Measurements from ENCODE around the gene NUP210.

Gene NUP210

GRCh38 chr3:13317596-13318320 is 102.4 kb downstream of the NUP210 start:
- Histone ChIP-seq H3K27me3 (ENCODE audit: insufficient read depth, low read depth, severe bottlenecking) (no peaks in the 10 kb centered on the region), H3K9me3 (ENCODE audit: severe bottlenecking) (no peaks in the 10 kb centered on the region), H3K27ac (no peak overlapping the region), H3K36me3 (peaks cover 78% of the 10 kb centered on the region), H3K4me3 (ENCODE audit: low read depth, low read length) (no peak overlapping the region)
- DNase-seq, result no peak
- TF ChIP-seq, protein P1, sequence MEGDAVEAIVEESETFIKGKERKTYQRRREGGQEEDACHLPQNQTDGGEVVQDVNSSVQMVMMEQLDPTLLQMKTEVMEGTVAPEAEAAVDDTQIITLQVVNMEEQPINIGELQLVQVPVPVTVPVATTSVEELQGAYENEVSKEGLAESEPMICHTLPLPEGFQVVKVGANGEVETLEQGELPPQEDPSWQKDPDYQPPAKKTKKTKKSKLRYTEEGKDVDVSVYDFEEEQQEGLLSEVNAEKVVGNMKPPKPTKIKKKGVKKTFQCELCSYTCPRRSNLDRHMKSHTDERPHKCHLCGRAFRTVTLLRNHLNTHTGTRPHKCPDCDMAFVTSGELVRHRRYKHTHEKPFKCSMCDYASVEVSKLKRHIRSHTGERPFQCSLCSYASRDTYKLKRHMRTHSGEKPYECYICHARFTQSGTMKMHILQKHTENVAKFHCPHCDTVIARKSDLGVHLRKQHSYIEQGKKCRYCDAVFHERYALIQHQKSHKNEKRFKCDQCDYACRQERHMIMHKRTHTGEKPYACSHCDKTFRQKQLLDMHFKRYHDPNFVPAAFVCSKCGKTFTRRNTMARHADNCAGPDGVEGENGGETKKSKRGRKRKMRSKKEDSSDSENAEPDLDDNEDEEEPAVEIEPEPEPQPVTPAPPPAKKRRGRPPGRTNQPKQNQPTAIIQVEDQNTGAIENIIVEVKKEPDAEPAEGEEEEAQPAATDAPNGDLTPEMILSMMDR (IDR thresholded peaks at IDR 0.05; ENCODE audit: low read depth, low read length), result no peak

DNA sequence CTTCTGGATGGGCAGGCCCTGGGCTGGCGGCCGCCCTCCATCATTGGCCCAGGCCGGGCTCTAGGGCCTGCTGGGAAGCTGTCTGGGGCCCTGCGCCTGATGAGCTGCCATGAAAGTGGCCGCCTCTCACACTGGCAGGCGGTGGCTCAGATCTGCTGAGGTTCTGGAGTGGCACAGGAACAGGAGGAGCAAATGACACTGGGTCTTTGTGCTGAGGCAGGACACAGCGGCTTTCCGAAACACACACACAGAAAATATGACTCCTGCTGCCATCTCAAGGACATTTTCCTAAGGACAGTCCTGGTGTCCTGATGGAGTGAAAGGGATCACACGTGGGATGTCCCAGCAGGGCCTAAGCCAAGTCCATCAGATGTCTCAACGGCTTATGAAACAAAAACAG is 103.5 kb downstream of the NUP210 start:
- Histone ChIP-seq H3K36me3 (peaks cover 67% of the 10 kb centered on the region), H3K9me3 (ENCODE audit: severe bottlenecking) (no peaks in the 10 kb centered on the region)
- TF ChIP-seq, protein P1 (IDR thresholded peaks at IDR 0.05; ENCODE audit: low read depth, low read length), result no peak

DNA sequence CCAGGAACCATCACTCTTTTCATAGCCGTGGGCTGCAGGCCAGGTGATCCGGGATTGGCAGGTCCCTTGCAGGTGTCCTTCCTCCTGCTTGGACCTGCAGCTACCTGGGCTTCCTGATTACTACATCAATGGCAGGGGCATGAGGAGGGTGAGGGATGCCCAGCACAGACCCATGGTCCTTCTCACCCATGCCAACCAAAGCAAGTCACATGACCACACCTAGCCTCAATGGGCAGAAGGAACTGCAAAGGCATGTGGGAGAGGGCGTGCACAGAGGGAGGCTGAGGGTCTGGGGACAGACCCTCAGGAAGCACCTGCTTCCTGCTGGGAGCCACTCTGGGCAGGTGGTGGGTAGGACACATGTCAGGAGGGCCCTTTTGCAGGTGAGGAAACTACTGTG is 105.2 kb downstream of the NUP210 start:
- DNase-seq, result no peak
- TF ChIP-seq, protein P1 (IDR thresholded peaks at IDR 0.05; ENCODE audit: low read depth, low read length), result no peak
- Histone ChIP-seq H3K27me3 (ENCODE audit: insufficient read depth, low read depth, severe bottlenecking) (no peaks in the 10 kb centered on the region), H3K36me3 (peaks cover 57% of the 10 kb centered on the region), H3K27ac (no peak overlapping the region), H3K9me3 (ENCODE audit: severe bottlenecking) (no peaks in the 10 kb centered on the region), H3K4me3 (ENCODE audit: low read depth, low read length) (no peak overlapping the region)

More for the DNA sequence above, 103.5 kb downstream of the NUP210 start:
- no peak overlapping the region for H3K4me3 ChIP-seq (ENCODE audit: low read depth, low read length)
- H3K27ac ChIP-seq, result no peak overlapping the region
- no peak for DNase-seq
- no peaks in the 10 kb centered on the region for H3K27me3 ChIP-seq (ENCODE audit: insufficient read depth, low read depth, severe bottlenecking)

GRCh38 chr3:13313813-13314212 is 106.3 kb downstream of the NUP210 start:
- TF ChIP-seq, protein P1 (IDR thresholded peaks at IDR 0.05; ENCODE audit: low read depth, low read length), result no peak
- H3K4me3 ChIP-seq (ENCODE audit: low read depth, low read length), result no peak overlapping the region
- DNase-seq, result no peak
- peaks cover 46% of the 10 kb centered on the region for H3K36me3 ChIP-seq
- H3K9me3 ChIP-seq (ENCODE audit: severe bottlenecking), result no peaks in the 10 kb centered on the region
- H3K27me3 ChIP-seq (ENCODE audit: insufficient read depth, low read depth, severe bottlenecking), result no peaks in the 10 kb centered on the region
- H3K27ac ChIP-seq, result no peak overlapping the region

GRCh38 chr3:13309004-13309403 is 111.1 kb downstream of the NUP210 start:
- Histone ChIP-seq H3K27ac (no peak overlapping the region), H3K36me3 (peaks cover 5% of the 10 kb centered on the region), H3K9me3 (ENCODE audit: severe bottlenecking) (no peaks in the 10 kb centered on the region), H3K4me3 (ENCODE audit: low read depth, low read length) (no peak overlapping the region), H3K27me3 (ENCODE audit: insufficient read depth, low read depth, severe bottlenecking) (no peaks in the 10 kb centered on the region)
- TF ChIP-seq, protein P1 (IDR thresholded peaks at IDR 0.05; ENCODE audit: low read depth, low read length), result no peak
- DNase-seq, result no peak

GRCh38 chr3:13308380-13308801 is 111.7 kb downstream of the NUP210 start:
- no peaks in the 10 kb centered on the region for H3K9me3 ChIP-seq (ENCODE audit: severe bottlenecking)
- no peaks in the 10 kb centered on the region for H3K27me3 ChIP-seq (ENCODE audit: insufficient read depth, low read depth, severe bottlenecking)
- peaks cover under 1% of the 10 kb centered on the region; the same call in 1 of the 2 replicates for H3K36me3 ChIP-seq
- TF ChIP-seq, protein P1 (IDR thresholded peaks at IDR 0.05; ENCODE audit: low read depth, low read length), result peak; percentile 66
- H3K4me3 ChIP-seq (ENCODE audit: low read depth, low read length), result no peak overlapping the region
- DNase-seq, result peak; percentile 50
- no peak overlapping the region for H3K27ac ChIP-seq
